ENCODE measurements around the gene FBXO21. TPM values are rescaled to one million over a fixed set of nuclear protein-coding genes. Genes with fewer than 3 reads are reported as not detected.

Gene FBXO21
- total and polyA plus RNA-seq, 2 donors (not counting 1 experiment from before 2014, with no cell fraction given): 31.3 to 81.3 TPM

DNA sequence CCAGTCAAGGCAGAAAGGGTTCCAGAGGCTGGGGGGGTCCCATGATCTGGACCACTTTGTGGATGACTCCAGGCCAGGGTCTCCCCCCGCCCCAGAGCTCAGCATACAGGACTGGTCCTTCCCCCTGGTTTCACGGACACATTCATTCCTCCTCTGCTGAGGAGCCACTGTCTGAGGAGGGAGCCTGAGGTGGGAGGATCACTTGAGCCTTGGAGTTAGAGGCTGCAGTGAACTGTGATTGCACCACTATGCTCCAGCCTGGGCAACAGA is 97.8 kb downstream of the FBXO21 start:
- H4K20me1 ChIP-seq (ENCODE audit: control insufficient read depth, extremely low read depth, insufficient read depth, low read length): no peaks in the 10 kb centered on the region
- no peak for TF ChIP-seq CTCF (conservative IDR thresholded peaks at IDR 0.05 in 1 of 2, IDR thresholded peaks at IDR 0.05 in 1 of 2; ENCODE audit: low read depth in 1 of 2, low read length in 2 of 2)
- no peak for TF ChIP-seq EZH2 (IDR thresholded peaks at IDR 0.05; ENCODE audit: low read length, missing control alignments)
- no peak overlapping the region for H2AFZ ChIP-seq (ENCODE audit: low read length)
- no peaks in the 10 kb centered on the region for H3K4me1 ChIP-seq (ENCODE audit: control insufficient read depth, extremely low read depth, insufficient read depth, low read length)
- no peak overlapping the region for H3K4me2 ChIP-seq (ENCODE audit: extremely low read depth, insufficient read depth, low read length)
- H3K4me3 ChIP-seq (replicated peaks in 1 of 4; ENCODE audit: control extremely low read depth in 1 of 4, insufficient read depth in 1 of 4, low read depth in 3 of 4, low read length in 4 of 4): no peak overlapping the region
- H3K9me3 ChIP-seq (ENCODE audit: control insufficient read depth, insufficient read depth, low read depth, low read length): no peaks in the 10 kb centered on the region
- no peak for DNase-seq (ENCODE audit: low read depth in 2 of 2)
- peaks cover 21% of the 10 kb centered on the region for H3K27me3 ChIP-seq (ENCODE audit: control insufficient read depth, insufficient read depth, low read length)
- H3K79me2 ChIP-seq (ENCODE audit: control insufficient read depth, insufficient read depth, low read length): no peaks in the 10 kb centered on the region
- no peaks in the 10 kb centered on the region for H3K36me3 ChIP-seq (ENCODE audit: control insufficient read depth, insufficient read depth, low read length)
- no peak overlapping the region for H3K9ac ChIP-seq (ENCODE audit: insufficient read depth, low read length)
- H3K27ac ChIP-seq (ENCODE audit: insufficient read depth, low read length): no peak overlapping the region

Other genes with a start within 250 kb of the FBXO21 start
- gene TESC, start 91.1 kb downstream of the FBXO21 start, total RNA-seq: not detected in 2 replicates
- gene TESC, start 91.1 kb downstream of the FBXO21 start, polyA plus RNA-seq: not detected in 2 replicates
- gene NOS1, start 171.2 kb upstream of the FBXO21 start, total RNA-seq: under 0.01 TPM in 2 replicates
- gene NOS1, start 171.2 kb upstream of the FBXO21 start, polyA plus RNA-seq: under 0.01 TPM in 1 of 2 replicates, not detected in the other